Measurements from ENCODE around the gene KY. TPM values are rescaled to one million over a fixed set of nuclear protein-coding genes. Genes with fewer than 3 reads are reported as not detected.

KY gene, protein sequence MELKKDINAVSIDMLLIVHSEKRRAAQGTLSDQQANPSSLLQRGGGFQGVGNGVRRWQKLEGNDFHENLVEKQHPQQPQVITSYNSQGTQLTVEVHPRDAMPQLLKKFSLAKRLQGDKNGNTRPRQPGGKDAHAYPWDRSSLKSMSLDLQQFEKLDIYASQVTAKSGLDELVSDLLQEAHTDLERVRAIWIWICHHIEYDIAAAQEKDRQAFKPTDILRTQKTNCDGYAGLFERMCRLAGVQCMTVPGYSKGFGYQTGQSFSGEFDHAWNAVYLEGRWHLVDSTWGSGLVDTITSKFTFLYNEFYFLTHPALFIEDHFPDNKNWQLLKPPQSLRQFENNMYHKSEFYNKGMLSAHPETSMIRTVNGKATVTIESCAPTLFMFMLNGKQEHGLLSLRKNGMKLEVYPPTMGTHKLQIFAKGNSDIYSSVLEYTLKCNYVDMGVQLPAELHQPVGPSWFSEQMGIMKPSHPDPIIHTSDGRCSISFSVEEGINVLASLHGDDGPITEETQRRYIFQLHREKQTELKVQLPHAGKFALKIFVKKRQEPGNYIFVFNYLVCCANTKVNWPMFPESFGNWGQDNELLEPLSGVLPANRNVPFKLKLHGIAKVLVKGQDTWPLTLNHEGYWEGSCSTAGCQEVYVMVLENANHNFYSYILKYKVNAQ
- total RNA-seq (1 to 10 TPM in 3 of 4 donors, under 1 TPM in 1; 0.81 to 3.6 (median 2.5) TPM), polyA plus RNA-seq (0.81 TPM)
- long read RNA-seq, donor 1, partial matches to known transcripts: 0 of 1 reads
- long read RNA-seq, donor 1, other reads (novel, unspliced or antisense): 0 of 1 reads
- long read RNA-seq, donor 2, partial matches to known transcripts: 0 of 1 reads
- long read RNA-seq, donor 2, other reads (novel, unspliced or antisense): 0 of 1 reads
- long read RNA-seq, donor 3, partial matches to known transcripts: 1 of 1 reads
- long read RNA-seq, donor 3, other reads (novel, unspliced or antisense): 0 of 1 reads
- long read RNA-seq, donor 4, partial matches to known transcripts: 0 of 2 reads
- long read RNA-seq, donor 4, other reads (novel, unspliced or antisense): 1 of 2 reads

DNA sequence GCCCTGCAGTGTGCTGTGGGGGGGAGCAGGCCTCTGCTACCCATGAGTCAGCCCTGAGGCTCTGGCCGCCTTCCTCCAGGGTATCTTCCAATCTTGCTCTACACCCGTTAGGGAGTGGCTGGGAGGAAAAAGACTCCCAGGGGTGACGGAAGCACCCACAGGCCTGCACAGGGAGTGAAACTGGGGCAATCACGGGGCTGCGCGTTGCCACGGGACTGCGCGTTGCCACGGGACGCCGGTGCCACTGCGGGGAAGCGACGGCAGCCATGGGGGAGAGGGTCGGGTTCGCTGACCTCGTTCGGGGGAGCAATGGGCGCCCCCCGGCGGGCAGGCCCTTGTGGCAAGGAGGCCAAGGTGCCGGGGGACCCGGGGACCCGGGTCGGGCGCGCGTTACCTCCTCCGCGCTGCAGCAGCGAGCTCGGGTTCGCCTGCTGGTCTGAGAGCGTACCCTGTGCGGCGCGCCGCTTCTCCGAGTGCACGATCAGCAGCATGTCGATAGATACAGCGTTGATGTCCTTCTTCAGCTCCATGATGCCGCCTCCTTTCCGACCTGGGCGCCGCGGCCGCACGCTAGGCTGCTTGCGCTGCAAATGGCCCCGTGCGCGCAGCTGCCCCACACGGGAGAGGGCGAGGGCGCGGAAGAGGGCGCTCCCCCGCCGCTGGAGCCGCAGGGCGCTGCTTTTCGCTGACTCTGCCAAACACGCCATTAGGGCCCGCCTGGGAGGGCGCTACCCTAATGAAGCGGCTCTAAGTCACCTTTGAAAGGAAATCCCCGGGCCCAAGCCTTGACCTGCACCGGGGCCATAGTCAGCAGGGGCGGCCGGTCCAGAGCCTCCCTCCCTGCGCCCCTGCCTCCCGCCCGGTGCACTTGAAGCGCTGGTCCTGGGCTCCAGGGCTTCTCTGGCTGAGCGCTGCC, at the start of gene KY:
TSS of gene KY (minus strand) at position 592 of the 916 bp plus-strand sequence. CDS start at position 530, 62 bp downstream.
- intact Hi-C loops (cut with DNase I): no loop called here
- ATAC-seq (peak; percentile 76 to 79), DNase-seq (peak; percentile 44 to 80 (median 78))
- Histone ChIP-seq H3K4me3 (ENCODE audit: low read length) (peak within 1 kb of the TSS; percentile 0), H3K4me1 (ENCODE audit: control insufficient read depth, insufficient read depth, low read length) (no peaks in the 10 kb centered on the region), H3K27me3 (ENCODE audit: control insufficient read depth, insufficient read depth) (no peaks in the 10 kb centered on the region), H3K27ac (ENCODE audit: low read length) (peak within 1 kb of the TSS; percentile 13), H3K9me3 (ENCODE audit: control insufficient read depth, low read length) (no peaks in the 10 kb centered on the region)
- WGBS: 7% methylated on average over 77 of the region's 77 CpGs

DNA sequence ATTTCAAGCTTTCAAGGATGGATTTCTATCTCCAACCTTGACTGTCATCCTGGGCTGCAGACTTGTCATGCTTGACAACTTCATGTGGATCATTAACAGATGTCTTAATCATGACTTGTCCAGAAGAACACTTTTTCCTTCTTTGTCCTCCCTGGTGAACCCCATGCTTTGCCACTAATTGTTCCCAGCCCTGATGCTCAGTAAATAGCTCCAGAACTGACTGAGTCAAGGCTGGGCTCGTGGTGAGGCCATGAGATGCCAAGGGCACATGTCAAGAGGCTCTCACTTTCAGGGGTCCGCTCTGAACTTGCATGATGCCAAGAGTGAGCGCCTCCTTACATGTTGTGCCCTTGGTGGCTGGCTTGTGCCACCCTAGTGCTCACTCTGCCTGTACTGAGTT, 48.9 kb upstream of the KY start:
- DNase-seq: no peak
- no peak for ATAC-seq
- Histone ChIP-seq H3K9me3 (ENCODE audit: control insufficient read depth, low read length) (no peaks in the 10 kb centered on the region), H3K27ac (ENCODE audit: low read length) (no peak overlapping the region), H3K27me3 (ENCODE audit: control insufficient read depth, insufficient read depth) (no peaks in the 10 kb centered on the region), H3K4me3 (ENCODE audit: low read length) (no peak overlapping the region), H3K4me1 (ENCODE audit: control insufficient read depth, insufficient read depth, low read length) (peaks cover 4% of the 10 kb centered on the region)
- 75% methylated on average over 3 of the region's 3 CpGs for WGBS
- intact Hi-C loops (cut with DNase I): no loop called here

DNA sequence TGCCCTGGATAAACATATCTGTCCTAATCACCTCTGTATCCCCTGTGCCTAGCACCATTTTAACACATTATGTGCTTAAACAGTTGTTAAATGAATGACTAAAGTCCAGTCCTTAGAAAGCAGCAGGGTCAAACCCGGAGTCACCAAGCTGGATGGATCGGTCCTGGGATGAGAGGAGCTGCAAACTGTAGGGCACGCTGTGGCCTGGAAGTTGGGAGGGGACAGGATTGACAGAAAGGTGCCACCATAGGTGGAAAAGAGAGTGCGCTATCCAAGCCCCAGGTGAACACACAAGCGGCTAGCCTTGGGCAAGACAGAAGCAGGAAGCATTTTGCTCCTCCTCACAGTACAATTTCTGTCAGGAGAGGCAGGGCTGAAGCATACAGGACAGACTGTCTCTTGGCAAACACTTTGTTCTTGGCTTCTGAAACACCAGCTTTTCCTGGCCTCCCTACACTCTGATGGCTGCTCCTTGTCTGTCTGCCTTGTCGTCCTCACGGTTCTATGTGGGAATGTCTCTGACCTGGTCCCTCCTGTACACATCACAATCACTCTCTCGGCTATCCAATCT, 48.4 kb upstream of the KY start:
- H3K27me3 ChIP-seq (ENCODE audit: control insufficient read depth, insufficient read depth): no peaks in the 10 kb centered on the region
- H3K4me1 ChIP-seq (ENCODE audit: control insufficient read depth, insufficient read depth, low read length): peaks cover 4% of the 10 kb centered on the region
- no peak for DNase-seq
- WGBS: 75% methylated on average over 8 of the region's 8 CpGs
- no peaks in the 10 kb centered on the region for H3K9me3 ChIP-seq (ENCODE audit: control insufficient read depth, low read length)
- intact Hi-C loops (cut with DNase I): no loop called here
- ATAC-seq: peak in 1 of 2 donors; percentile 13
- H3K4me3 ChIP-seq (ENCODE audit: low read length): no peak overlapping the region
- no peak overlapping the region for H3K27ac ChIP-seq (ENCODE audit: low read length)

DNA sequence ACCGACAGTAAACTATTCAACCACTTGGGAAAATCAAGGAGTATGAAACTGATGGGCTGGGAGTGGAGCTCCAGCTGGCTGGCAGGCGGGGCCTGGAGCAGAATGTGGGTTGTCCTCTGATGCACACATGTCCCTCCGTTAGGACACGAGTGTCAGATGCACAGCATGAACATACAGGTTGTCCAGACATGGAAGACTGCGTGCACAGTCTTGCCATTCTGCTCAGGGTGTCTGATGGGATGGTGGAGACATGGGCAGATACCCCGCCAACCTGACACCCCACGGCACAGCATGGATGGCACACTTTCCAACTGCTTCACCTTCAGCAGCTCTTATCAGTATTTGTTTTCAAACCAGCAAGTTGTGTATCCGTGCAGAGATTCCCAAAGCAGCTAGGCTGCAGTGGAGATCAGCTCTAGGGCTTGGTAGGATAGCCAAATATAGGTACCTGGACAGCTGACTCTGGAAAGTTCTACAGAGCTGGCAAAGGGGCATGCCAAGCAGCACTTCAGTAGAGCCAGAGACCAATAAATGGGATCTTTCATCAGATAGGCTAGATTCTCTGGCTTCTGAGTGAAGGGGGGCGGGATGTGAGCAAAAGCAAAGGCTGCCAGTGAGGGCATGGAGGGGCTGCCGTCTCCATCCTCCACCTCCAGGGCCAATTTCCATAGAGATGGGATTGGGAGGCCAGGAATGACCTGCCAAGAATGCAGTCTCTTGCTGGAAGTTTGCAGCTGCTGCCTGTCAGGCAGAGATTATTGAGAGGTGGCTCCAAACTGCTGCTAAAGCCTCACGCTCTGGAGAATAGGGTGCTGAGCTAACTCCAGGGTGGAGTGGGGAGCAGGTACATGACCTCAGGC, 47.2 kb upstream of the KY start:
- peaks cover 7% of the 10 kb centered on the region for H3K4me1 ChIP-seq (ENCODE audit: control insufficient read depth, insufficient read depth, low read length)
- H3K4me3 ChIP-seq (ENCODE audit: low read length): no peak overlapping the region
- no peak overlapping the region for H3K27ac ChIP-seq (ENCODE audit: low read length)
- WGBS: 70% methylated on average over 11 of the region's 11 CpGs
- no peak for DNase-seq
- intact Hi-C loops (cut with DNase I): no loop called here
- H3K27me3 ChIP-seq (ENCODE audit: control insufficient read depth, insufficient read depth): no peaks in the 10 kb centered on the region
- peak; percentile 9 to 43 for ATAC-seq
- H3K9me3 ChIP-seq (ENCODE audit: control insufficient read depth, low read length): no peaks in the 10 kb centered on the region

DNA sequence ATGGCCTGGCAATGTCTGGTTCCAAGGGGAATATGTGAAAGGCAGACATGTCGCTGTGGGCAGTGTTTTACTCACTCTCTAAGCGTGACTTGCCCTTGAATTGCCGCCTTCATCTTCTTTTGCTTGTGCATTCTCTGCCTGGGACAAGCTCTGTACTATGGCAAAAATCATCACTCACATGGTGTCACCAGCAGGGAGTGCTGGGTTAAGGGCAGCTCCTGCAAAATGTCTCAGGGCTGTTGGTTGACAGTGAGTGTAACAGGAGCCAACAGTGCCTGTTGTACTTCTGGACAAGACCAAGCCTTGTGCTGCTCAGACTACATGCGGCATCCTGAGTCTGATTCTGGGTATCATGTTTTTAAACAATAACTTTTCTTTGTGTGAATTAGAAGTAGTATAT, 45.3 kb upstream of the KY start:
- no peak overlapping the region for H3K4me3 ChIP-seq (ENCODE audit: low read length)
- peaks cover 7% of the 10 kb centered on the region for H3K4me1 ChIP-seq (ENCODE audit: control insufficient read depth, insufficient read depth, low read length)
- no peak overlapping the region for H3K27ac ChIP-seq (ENCODE audit: low read length)
- no peaks in the 10 kb centered on the region for H3K9me3 ChIP-seq (ENCODE audit: control insufficient read depth, low read length)
- no peaks in the 10 kb centered on the region for H3K27me3 ChIP-seq (ENCODE audit: control insufficient read depth, insufficient read depth)
- 78% methylated on average over 4 of the region's 4 CpGs for WGBS
- intact Hi-C loops (cut with DNase I): no loop called here
- ATAC-seq (peak in 1 of 2 donors; percentile 38), DNase-seq (no peak)

DNA sequence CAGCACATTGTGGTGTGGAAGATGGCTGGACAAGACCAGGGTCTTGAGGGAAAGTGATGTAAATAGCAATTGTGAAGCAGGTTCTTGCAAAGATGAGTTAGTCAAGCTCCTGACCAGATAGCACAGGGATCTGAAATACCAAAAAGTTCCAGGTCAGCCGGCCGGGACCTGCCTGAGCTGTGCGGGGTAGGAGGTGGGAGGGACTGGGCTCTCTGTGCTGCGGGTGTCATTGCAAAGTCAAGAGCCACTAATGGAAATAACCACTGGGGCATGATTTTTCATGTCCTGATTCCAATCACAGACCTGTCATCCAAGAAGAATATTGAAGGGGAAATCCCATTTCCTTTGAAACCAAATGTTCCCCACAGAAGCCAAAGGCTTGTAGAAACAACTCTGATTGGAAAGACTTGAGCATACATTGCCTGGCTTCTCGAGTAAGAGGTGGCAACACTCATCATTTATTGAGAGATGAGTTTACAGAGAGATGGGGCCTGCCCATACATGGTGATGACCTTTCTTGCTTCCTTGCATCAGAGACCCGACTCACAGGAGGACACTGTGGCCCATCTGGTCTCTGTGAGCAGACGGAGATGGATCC, 44.2 kb upstream of the KY start:
- Histone ChIP-seq H3K9me3 (ENCODE audit: control insufficient read depth, low read length) (no peaks in the 10 kb centered on the region), H3K4me3 (ENCODE audit: low read length) (no peak overlapping the region), H3K27ac (ENCODE audit: low read length) (no peak overlapping the region), H3K27me3 (ENCODE audit: control insufficient read depth, insufficient read depth) (no peaks in the 10 kb centered on the region), H3K4me1 (ENCODE audit: control insufficient read depth, insufficient read depth, low read length) (peaks cover 7% of the 10 kb centered on the region)
- DNase-seq (no peak), ATAC-seq (no peak)
- intact Hi-C loops (cut with DNase I): no loop called here
- 71% methylated on average over 7 of the region's 7 CpGs for WGBS

DNA sequence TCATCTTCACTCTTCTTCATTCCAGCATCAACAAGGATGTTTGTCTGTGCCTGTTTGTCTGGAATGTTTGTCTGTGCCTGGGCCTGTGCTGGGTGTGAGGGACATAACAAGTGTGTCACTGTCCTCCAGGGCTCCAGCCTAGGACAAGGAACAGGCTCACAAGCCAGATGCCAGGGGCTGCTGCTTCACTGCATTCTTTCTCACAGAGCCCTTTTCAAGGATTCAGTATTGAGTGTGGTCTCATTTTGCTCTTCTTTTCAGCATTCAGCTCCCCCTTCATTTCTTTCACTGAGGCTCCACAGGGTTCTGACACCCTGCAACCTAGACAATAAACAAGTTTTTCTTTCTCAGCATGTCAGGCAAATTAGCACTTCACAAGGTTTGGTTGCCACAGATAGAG, 43.6 kb upstream of the KY start:
- Histone ChIP-seq H3K4me1 (ENCODE audit: control insufficient read depth, insufficient read depth, low read length) (peaks cover 7% of the 10 kb centered on the region), H3K27ac (ENCODE audit: low read length) (no peak overlapping the region), H3K9me3 (ENCODE audit: control insufficient read depth, low read length) (no peaks in the 10 kb centered on the region), H3K4me3 (ENCODE audit: low read length) (no peak overlapping the region), H3K27me3 (ENCODE audit: control insufficient read depth, insufficient read depth) (no peaks in the 10 kb centered on the region)
- DNase-seq: no peak
- intact Hi-C loops (cut with DNase I): no loop called here
- ATAC-seq: no peak

DNA sequence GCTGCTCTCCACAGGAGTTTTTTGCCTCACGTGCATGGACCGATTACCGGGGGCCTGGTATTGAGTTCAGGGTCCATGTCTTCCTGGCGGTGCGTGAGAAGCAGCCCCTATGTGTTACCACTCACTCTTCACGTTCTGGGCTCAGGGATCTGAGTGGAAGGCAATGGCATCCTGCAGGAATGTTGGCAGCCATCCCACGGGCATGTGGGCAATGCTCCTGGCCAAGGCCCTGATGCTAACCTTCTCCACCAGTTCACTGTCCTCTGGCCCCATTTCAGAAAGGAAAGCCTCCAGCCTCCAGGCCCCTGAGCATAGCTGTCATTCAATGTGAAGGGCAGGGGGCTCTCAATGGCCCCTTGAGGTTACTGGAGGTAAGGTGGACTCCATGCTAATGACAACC, 43.0 kb upstream of the KY start:
- ATAC-seq (peak; percentile 32 to 54), DNase-seq (peak; percentile 34 to 77 (median 73))
- intact Hi-C loops (cut with DNase I): no loop called here
- Histone ChIP-seq H3K27me3 (ENCODE audit: control insufficient read depth, insufficient read depth) (no peaks in the 10 kb centered on the region), H3K4me3 (ENCODE audit: low read length) (no peak overlapping the region), H3K4me1 (ENCODE audit: control insufficient read depth, insufficient read depth, low read length) (peaks cover 6% of the 10 kb centered on the region), H3K27ac (ENCODE audit: low read length) (no peak overlapping the region), H3K9me3 (ENCODE audit: control insufficient read depth, low read length) (no peaks in the 10 kb centered on the region)
- 62% methylated on average over 7 of the region's 7 CpGs for WGBS

DNA sequence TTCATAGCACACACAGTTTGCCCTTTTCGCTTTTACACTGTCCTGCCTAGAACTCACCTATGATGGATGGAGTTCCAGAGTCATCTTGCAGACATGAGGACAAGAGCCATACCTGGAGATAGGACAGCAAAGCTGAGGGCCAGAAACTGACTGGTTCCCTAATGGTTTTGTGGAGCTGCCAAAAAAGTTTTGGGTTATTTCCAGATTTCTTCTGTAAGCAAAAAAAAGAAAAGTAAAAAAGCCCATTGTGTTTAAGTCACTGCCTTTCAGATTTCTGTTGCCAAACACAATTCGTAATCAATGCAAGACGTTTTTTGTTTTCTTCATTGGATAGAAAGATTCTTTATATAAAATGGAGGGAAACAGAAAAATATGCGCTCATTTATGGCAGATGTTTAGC, 42.4 kb upstream of the KY start:
- intact Hi-C loops (cut with DNase I): no loop called here
- DNase-seq: no peak
- H3K9me3 ChIP-seq (ENCODE audit: control insufficient read depth, low read length): no peaks in the 10 kb centered on the region
- H3K4me1 ChIP-seq (ENCODE audit: control insufficient read depth, insufficient read depth, low read length): peaks cover 3% of the 10 kb centered on the region
- WGBS: 69% methylated on average over 4 of the region's 4 CpGs
- H3K27me3 ChIP-seq (ENCODE audit: control insufficient read depth, insufficient read depth): no peaks in the 10 kb centered on the region
- no peak for ATAC-seq
- H3K27ac ChIP-seq (ENCODE audit: low read length): no peak overlapping the region
- H3K4me3 ChIP-seq (ENCODE audit: low read length): no peak overlapping the region
